Liver (tissue), 9 donors: ENCODE measurements around the gene USP5. TPM values are rescaled to one million over a fixed set of nuclear protein-coding genes. Genes with fewer than 3 reads are reported as not detected.

ENCODE experiments used
- DNase-seq: peaks from one replicate; pipeline ENCODE4 v3.0.0-alpha.2; 2017; ENCODE audit warnings: low spot score
- H3K27ac ChIP-seq, 2 donors: one replicate each; pipeline ENCODE4 v1.7.0; 2013; ENCODE audit warnings: inconsistent platforms in 2 of 2, low read length in 2 of 2, control low read depth in 1 of 2, low read depth in 1 of 2, mild to moderate bottlenecking in 1 of 2
- H3K27me3 ChIP-seq, 4 donors: one replicate each; pipeline versions ENCODE4 v1.6.1 to v1.7.0; 2013; ENCODE audit warnings: low read length in 3 of 4, inconsistent platforms in 1 of 4, mild to moderate bottlenecking in 1 of 4, moderate library complexity in 1 of 4; ENCODE audit not compliant: control insufficient read depth in 4 of 4, insufficient read depth in 4 of 4
- H3K36me3 ChIP-seq, 4 donors: one replicate each; pipeline versions ENCODE4 v1.6.1 to v1.7.0; 2013; ENCODE audit warnings: low read length in 3 of 4, mild to moderate bottlenecking in 3 of 4, low read depth in 1 of 4, moderate library complexity in 1 of 4; ENCODE audit not compliant: control insufficient read depth in 4 of 4, insufficient read depth in 3 of 4
- H3K4me1 ChIP-seq, 4 donors: one replicate each; pipeline versions ENCODE4 v1.6.1 to v1.7.0; 2013; ENCODE audit warnings: low read length in 3 of 4, mild to moderate bottlenecking in 3 of 4, moderate library complexity in 1 of 4; ENCODE audit not compliant: control insufficient read depth in 4 of 4, insufficient read depth in 4 of 4
- H3K4me3 ChIP-seq, 3 donors: one replicate each; pipeline versions ENCODE4 v1.6.1 to v1.7.0; 2013; ENCODE audit warnings: low read length in 3 of 3, control low read depth in 1 of 3, low read depth in 1 of 3, mild to moderate bottlenecking in 1 of 3
- H3K9ac ChIP-seq, 2 donors: one replicate each; pipeline ENCODE4 v1.7.0; 2013; ENCODE audit warnings: low read length in 2 of 2, mild to moderate bottlenecking in 2 of 2, moderate library complexity in 2 of 2, control low read depth in 1 of 2, low read depth in 1 of 2
- H3K9me3 ChIP-seq, 4 donors: one replicate each; pipeline versions ENCODE4 v1.6.1 to v1.7.0; 2013; ENCODE audit warnings: low read length in 3 of 4; ENCODE audit not compliant: control insufficient read depth in 4 of 4
- EGR1 ChIP-seq, 2 donors: IDR thresholded peaks; 2 replicates each; pipeline ENCODE4 v1.6.1; 2016 to 2018; ENCODE audit warnings: antibody characterized with exemption in 2 of 2, low read depth in 2 of 2
- FOXA1 ChIP-seq: IDR thresholded peaks from 2 replicates; pipeline ENCODE4 v1.6.1; 2016; ENCODE audit warnings: antibody characterized with exemption
- FOXA2 ChIP-seq: IDR thresholded peaks from 2 replicates; pipeline ENCODE4 v1.6.1; 2016; ENCODE audit warnings: antibody characterized with exemption
- GABPA ChIP-seq, 2 donors: IDR thresholded peaks in 1 of 2; conservative IDR thresholded peaks in 1 of 2; 2 replicates each; pipeline ENCODE4 v1.6.1; 2016; ENCODE audit warnings: antibody characterized with exemption in 2 of 2, mild to moderate bottlenecking in 1 of 2, moderate library complexity in 1 of 2
- HNF4A ChIP-seq, 2 donors: conservative IDR thresholded peaks; 2 replicates each; pipeline ENCODE4 v1.6.1; 2016; ENCODE audit warnings: antibody characterized with exemption in 2 of 2, mild to moderate bottlenecking in 2 of 2
- HNF4G ChIP-seq: IDR thresholded peaks from 2 replicates; pipeline ENCODE4 v1.6.1; 2016; ENCODE audit warnings: antibody characterized with exemption
- JUND ChIP-seq, 2 donors: IDR thresholded peaks; 2 replicates each; pipeline ENCODE4 v1.6.1; 2016; ENCODE audit warnings: antibody characterized with exemption in 2 of 2
- NR2F2 ChIP-seq: IDR thresholded peaks from 2 replicates; pipeline ENCODE4 v1.6.1; 2016; ENCODE audit warnings: antibody characterized with exemption
- RAD21 ChIP-seq, 2 donors: IDR thresholded peaks; 2 replicates each; pipeline ENCODE4 v1.6.1; 2016; ENCODE audit warnings: antibody characterized with exemption in 2 of 2, mild to moderate bottlenecking in 2 of 2
- RXRA ChIP-seq, 2 donors: IDR thresholded peaks; 2 replicates each; pipeline ENCODE4 v1.6.1; 2017 to 2018; ENCODE audit warnings: antibody characterized with exemption in 2 of 2, mild to moderate bottlenecking in 1 of 2
- SP1 ChIP-seq: IDR thresholded peaks from 2 replicates; pipeline ENCODE4 v1.6.1; 2018; ENCODE audit warnings: antibody characterized with exemption, mild to moderate bottlenecking
- TAF1 ChIP-seq: conservative IDR thresholded peaks from 2 replicates; pipeline ENCODE4 v1.6.1; 2016; ENCODE audit warnings: antibody characterized with exemption, mild to moderate bottlenecking
- YY1 ChIP-seq: IDR thresholded peaks from 2 replicates; pipeline ENCODE4 v1.6.1; 2016; ENCODE audit warnings: antibody characterized with exemption, mild to moderate bottlenecking
- WGBS: extraction: QIAGEN DNeasy Blood & Tissue Kit; methylation state at CpG from one replicate; pipeline ENCODE4 v1.1.7; 2013; 5-methylcytosine and 5-hydroxymethylcytosine counted together
- polyA plus RNA-seq, 2 donors: library from polyadenylated mRNA; stranded (reverse) in 1 of 2; unstranded in 1 of 2; fragments of 200-250 nt in 1 of 2; fragments of >200 nt in 1 of 2; fragmentation: Nextera tagmentation in 1 of 2; extraction: Ambion mirVana in 1 of 2; gene quantifications; one replicate each; pipeline versions ENCODE4 v1.2.1 to v1.2.3, GENCODE V29; 2013 to 2015
- total RNA-seq, 2 donors: library from RNA; depleted of rRNA; stranded (reverse); fragments of >200 nt; gene quantifications; one replicate each; pipeline ENCODE4 v1.2.3, GENCODE V29; 2014
- TF ChIP-seq, protein P1 (sequence below): fragments of 150-350 bp; IDR thresholded peaks from 2 replicates; pipeline ENCODE4 v1.5.1; 2017; ENCODE audit warnings: improper control_type of control experiment, low read depth, low read length; ENCODE audit not compliant: missing input control
- TF ChIP-seq, protein P2 (sequence below): IDR thresholded peaks from 2 replicates; pipeline ENCODE4 v1.6.1; 2016; ENCODE audit warnings: antibody characterized with exemption, mild to moderate bottlenecking
- TF ChIP-seq, protein P3 (sequence below): IDR thresholded peaks from 2 replicates; pipeline ENCODE4 v1.6.1; 2016; ENCODE audit warnings: antibody characterized with exemption
- TF ChIP-seq, protein P4 (sequence below): IDR thresholded peaks from 2 replicates; pipeline ENCODE4 v1.6.1; 2016; ENCODE audit warnings: antibody characterized with exemption
- TF ChIP-seq, protein P5 (sequence below): IDR thresholded peaks from 2 replicates; pipeline ENCODE4 v1.6.1; 2016; ENCODE audit warnings: antibody characterized with exemption
- donor health status: healthy.
- donor health status: healthy.
- donor health status: healthy.
- donor health status: healthy.
- donor health status: healthy.

Gene USP5
- total and polyA plus RNA-seq, 4 donors, result 15.2 to 41.0 (median 35.7) TPM

DNA sequence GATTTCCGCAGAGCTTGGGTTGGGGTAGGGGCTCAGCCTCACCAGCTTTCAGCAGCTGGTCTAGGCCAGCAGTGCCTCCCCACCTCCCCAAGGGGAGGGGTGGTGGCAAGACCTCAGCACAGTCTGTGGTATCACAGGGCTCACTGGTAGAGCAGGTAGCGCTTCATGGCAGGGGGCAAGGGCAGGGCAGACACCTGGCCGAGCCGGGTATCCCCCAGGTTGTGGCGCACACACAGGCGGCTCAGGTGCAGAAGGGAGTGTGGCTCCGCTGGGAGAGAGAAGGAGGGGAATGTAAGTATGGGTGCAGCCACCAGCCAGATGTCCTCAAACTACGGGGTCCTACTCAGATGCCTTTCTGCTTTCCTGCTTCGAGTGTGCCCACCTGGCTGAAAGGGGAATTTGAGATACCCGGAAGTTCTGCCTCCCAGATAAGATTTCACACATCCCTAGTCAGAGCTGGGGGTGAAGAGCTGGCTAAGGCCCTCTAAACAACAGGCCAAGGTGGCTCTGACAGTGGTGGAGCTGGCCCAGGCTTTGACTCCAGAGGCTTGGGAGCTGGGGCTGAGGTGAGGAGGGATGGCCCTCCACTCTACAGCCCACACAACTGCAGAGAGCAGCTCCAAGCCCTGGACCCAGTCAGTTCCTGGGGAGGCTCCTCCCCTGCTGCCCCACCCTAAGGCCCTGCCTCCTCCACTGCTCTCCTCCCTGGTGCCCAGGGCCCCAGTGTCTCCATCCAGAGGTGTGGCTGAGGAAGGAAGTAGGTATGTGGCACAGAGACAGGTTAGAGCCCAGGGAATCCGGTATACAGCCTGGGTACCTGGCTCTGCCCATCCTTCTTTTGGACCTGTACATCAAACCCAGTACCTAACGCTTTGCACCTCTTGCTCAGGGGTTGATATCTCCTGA lies 19.4 kb downstream of the USP5 start:
- DNase-seq, result peak; percentile 58
- WGBS, result 77% methylated on average over 12 of the region's 12 CpGs
- no peak for TF ChIP-seq JUND (IDR thresholded peaks at IDR 0.05)
- TF ChIP-seq NR2F2, result no peak
- TF ChIP-seq FOXA1, result no peak
- TF ChIP-seq EGR1 (IDR thresholded peaks at IDR 0.05; ENCODE audit: low read depth in 2 of 2), result no peak
- no peak for TF ChIP-seq YY1
- TF ChIP-seq SP1, result no peak
- TF ChIP-seq HNF4A (conservative IDR thresholded peaks at IDR 0.05), result no peak
- no peak for TF ChIP-seq RXRA (IDR thresholded peaks at IDR 0.05)
- no peak for TF ChIP-seq FOXA2
- TF ChIP-seq GABPA (IDR thresholded peaks at IDR 0.05 in 1 of 2, conservative IDR thresholded peaks at IDR 0.05 in 1 of 2), result no peak
- no peak for TF ChIP-seq HNF4G
- no peak for TF ChIP-seq RAD21 (IDR thresholded peaks at IDR 0.05)
- TF ChIP-seq, protein P1, sequence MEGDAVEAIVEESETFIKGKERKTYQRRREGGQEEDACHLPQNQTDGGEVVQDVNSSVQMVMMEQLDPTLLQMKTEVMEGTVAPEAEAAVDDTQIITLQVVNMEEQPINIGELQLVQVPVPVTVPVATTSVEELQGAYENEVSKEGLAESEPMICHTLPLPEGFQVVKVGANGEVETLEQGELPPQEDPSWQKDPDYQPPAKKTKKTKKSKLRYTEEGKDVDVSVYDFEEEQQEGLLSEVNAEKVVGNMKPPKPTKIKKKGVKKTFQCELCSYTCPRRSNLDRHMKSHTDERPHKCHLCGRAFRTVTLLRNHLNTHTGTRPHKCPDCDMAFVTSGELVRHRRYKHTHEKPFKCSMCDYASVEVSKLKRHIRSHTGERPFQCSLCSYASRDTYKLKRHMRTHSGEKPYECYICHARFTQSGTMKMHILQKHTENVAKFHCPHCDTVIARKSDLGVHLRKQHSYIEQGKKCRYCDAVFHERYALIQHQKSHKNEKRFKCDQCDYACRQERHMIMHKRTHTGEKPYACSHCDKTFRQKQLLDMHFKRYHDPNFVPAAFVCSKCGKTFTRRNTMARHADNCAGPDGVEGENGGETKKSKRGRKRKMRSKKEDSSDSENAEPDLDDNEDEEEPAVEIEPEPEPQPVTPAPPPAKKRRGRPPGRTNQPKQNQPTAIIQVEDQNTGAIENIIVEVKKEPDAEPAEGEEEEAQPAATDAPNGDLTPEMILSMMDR, result no peak
- TF ChIP-seq, protein P2, sequence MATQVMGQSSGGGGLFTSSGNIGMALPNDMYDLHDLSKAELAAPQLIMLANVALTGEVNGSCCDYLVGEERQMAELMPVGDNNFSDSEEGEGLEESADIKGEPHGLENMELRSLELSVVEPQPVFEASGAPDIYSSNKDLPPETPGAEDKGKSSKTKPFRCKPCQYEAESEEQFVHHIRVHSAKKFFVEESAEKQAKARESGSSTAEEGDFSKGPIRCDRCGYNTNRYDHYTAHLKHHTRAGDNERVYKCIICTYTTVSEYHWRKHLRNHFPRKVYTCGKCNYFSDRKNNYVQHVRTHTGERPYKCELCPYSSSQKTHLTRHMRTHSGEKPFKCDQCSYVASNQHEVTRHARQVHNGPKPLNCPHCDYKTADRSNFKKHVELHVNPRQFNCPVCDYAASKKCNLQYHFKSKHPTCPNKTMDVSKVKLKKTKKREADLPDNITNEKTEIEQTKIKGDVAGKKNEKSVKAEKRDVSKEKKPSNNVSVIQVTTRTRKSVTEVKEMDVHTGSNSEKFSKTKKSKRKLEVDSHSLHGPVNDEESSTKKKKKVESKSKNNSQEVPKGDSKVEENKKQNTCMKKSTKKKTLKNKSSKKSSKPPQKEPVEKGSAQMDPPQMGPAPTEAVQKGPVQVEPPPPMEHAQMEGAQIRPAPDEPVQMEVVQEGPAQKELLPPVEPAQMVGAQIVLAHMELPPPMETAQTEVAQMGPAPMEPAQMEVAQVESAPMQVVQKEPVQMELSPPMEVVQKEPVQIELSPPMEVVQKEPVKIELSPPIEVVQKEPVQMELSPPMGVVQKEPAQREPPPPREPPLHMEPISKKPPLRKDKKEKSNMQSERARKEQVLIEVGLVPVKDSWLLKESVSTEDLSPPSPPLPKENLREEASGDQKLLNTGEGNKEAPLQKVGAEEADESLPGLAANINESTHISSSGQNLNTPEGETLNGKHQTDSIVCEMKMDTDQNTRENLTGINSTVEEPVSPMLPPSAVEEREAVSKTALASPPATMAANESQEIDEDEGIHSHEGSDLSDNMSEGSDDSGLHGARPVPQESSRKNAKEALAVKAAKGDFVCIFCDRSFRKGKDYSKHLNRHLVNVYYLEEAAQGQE, result no peak
- TF ChIP-seq, protein P3, sequence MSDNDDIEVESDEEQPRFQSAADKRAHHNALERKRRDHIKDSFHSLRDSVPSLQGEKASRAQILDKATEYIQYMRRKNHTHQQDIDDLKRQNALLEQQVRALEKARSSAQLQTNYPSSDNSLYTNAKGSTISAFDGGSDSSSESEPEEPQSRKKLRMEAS, result no peak
- TF ChIP-seq TAF1, result no peak
- TF ChIP-seq, protein P4, sequence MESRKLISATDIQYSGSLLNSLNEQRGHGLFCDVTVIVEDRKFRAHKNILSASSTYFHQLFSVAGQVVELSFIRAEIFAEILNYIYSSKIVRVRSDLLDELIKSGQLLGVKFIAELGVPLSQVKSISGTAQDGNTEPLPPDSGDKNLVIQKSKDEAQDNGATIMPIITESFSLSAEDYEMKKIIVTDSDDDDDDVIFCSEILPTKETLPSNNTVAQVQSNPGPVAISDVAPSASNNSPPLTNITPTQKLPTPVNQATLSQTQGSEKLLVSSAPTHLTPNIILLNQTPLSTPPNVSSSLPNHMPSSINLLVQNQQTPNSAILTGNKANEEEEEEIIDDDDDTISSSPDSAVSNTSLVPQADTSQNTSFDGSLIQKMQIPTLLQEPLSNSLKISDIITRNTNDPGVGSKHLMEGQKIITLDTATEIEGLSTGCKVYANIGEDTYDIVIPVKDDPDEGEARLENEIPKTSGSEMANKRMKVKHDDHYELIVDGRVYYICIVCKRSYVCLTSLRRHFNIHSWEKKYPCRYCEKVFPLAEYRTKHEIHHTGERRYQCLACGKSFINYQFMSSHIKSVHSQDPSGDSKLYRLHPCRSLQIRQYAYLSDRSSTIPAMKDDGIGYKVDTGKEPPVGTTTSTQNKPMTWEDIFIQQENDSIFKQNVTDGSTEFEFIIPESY, result no peak
- TF ChIP-seq, protein P5, sequence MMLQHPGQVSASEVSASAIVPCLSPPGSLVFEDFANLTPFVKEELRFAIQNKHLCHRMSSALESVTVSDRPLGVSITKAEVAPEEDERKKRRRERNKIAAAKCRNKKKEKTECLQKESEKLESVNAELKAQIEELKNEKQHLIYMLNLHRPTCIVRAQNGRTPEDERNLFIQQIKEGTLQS, result no peak
- Histone ChIP-seq H3K36me3 (peaks cover 4 to 12% (median 7%) of the 10 kb centered on the region in 4 donors), H3K4me3 (no peak overlapping the region), H3K9ac (peak overlapping the region in 1 of 2 donors; percentile 6), H3K9me3 (no peaks in the 10 kb centered on the region), H3K27me3 (no peaks in the 10 kb centered on the region), H3K4me1 (peaks cover 3 to 54% (median 42%) of the 10 kb centered on the region in 4 donors), H3K27ac (no peak overlapping the region)
